Epithelial cell of esophagus (primary cell): ENCODE data around the gene ABTB2.

Source experiments
- DNase-seq: peaks from one replicate; pipeline ENCODE4 v3.0.0; 2010; ENCODE audit warnings: low read depth
- H3K4me3 ChIP-seq: 2 replicates; pipeline ENCODE4 v1.5.1; 2011; ENCODE audit warnings: mild to moderate bottlenecking, low read length, control low read depth
- TF ChIP-seq, protein P1 (sequence below): IDR thresholded peaks from 2 replicates; pipeline ENCODE4 v1.5.1; 2011; ENCODE audit warnings: low read depth, mild to moderate bottlenecking, low read length, control low read depth, inconsistent platforms; ENCODE audit not compliant: insufficient read depth; ENCODE audit errors: missing control alignments

The ABTB2 gene

DNA sequence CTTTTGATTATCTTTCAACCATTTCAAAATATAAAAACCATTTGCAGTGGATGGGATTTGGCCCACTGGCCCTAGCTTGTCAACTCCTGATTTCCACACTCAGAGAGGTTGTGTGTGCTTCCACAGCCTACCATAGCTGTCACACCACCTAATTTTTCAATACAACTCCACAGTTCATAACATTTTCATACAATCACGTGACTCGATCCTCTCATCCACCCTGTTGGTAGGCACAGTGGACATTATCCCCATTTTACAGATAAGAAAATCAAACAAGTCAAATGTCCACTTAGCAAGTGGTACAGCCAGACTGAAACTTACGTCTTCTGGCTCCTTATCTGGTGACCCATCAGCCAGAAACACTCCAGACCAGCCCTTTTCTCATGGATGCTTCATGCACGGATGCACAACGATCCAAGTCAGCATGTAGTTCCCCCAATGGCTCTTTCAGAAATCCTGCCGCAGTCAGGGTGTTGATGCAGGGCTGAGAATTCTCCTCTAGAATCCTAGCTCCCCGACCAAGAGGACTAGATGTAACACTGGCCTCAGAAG, 88.0 kb downstream of the ABTB2 start:
- DNase-seq, result no peak
- TF ChIP-seq, protein P1, sequence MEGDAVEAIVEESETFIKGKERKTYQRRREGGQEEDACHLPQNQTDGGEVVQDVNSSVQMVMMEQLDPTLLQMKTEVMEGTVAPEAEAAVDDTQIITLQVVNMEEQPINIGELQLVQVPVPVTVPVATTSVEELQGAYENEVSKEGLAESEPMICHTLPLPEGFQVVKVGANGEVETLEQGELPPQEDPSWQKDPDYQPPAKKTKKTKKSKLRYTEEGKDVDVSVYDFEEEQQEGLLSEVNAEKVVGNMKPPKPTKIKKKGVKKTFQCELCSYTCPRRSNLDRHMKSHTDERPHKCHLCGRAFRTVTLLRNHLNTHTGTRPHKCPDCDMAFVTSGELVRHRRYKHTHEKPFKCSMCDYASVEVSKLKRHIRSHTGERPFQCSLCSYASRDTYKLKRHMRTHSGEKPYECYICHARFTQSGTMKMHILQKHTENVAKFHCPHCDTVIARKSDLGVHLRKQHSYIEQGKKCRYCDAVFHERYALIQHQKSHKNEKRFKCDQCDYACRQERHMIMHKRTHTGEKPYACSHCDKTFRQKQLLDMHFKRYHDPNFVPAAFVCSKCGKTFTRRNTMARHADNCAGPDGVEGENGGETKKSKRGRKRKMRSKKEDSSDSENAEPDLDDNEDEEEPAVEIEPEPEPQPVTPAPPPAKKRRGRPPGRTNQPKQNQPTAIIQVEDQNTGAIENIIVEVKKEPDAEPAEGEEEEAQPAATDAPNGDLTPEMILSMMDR, result no peak
- no peak overlapping the region for H3K4me3 ChIP-seq

DNA sequence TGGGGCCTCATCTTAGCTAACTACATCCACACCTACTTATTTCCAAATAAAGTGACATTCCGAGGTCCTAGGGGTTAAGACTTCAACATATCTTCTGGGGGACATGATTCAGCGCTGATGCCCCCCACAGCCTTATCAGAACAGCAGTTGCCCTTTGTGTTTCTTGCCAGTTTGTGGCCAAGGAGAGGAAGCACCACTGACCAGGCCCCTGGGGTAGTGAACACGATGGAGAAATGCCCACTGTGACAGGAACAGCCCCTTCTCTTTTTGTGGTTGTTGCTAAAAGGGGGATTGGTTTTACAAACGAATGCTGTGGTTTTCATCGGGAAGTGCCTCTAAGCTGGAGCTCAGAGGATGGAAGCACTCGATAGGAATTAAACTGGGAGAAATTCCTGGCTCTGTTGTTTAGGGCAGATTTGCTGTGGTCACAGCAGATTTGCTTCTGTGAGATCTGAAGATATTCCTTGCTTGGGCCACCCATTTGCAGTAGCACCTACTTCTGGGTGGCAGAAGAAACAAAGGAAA, 88.8 kb downstream of the ABTB2 start:
- H3K4me3 ChIP-seq, result no peak overlapping the region
- no peak for DNase-seq
- TF ChIP-seq, protein P1, result no peak

DNA sequence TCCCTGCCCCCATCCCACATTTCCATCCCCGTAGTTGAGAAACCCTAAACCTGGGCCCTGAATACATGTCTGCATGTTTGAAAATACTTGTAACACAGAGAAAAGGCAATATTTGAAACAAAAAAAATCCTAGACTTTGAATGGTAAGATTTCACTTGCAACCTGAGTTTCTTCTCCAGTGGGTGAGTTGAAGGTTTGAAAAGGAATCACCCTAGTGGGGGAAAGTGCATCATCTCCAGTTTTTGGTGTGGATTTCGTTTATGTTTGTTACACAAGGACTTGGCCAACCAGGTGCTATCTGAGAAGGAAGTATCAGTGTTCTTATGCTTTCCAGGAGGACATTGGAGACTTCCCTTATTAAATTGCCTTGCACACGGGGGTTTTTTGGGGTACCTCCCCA, 90.4 kb downstream of the ABTB2 start:
- no peak for DNase-seq
- TF ChIP-seq, protein P1, result no peak
- H3K4me3 ChIP-seq, result no peak overlapping the region

DNA sequence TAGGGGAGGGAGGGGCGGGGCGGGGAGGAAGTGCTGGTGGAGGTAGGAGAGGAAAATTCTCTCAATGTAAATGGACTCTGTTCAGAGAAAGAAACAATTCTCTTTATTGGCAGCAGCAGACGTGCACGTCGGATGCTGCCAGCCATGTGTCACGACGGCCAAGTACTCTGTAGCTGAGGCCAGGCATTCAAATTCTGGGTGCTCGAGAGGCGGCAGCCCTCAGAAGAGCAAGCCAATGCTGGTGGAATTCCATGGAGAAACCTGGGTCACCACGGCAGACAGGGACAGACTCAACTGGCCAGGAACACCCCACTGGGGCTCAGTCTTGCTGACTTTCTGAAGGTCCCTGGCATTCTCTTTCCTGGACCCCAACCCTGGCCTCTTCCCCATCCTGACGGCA, 90.8 kb downstream of the ABTB2 start:
- H3K4me3 ChIP-seq, result no peak overlapping the region
- DNase-seq, result no peak
- TF ChIP-seq, protein P1, result no peak

DNA sequence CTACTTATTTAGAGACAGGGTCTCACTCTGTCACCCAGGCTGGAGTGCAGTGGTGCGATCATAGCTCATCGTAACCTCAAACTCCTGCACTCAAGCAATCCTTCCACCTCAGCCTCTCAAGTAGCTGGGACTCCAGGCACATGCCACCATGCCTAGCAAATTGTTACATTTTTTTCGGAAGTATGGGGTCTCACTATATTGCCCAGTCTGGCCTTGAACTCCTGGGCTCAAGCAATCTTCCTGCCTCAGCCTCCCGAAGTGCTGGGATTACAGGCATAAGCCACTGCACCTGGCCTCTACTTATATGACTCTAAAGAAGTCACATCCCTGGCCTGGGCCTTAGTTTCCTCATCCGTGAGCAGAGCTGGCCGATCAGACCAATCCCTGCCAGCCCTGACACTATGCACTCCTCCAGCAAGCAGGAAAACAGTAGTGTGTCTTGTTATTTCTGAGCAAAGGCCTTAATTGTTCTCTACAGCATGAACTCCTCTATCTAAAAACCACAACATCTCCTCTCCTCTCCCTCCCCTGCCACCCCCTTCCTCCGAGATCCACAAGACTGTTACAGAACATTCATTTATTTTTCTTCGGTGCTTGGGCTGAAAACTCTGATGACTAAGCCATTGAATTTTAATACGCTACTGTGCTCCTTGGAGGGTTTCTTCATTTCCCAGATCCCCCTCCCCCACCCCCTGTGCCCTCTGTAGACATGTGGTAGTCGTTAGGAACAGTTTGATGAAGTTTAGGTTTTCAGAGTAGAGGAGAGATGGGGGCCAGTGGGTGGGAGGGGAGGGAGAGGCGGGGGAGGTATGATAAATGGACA, 91.5 kb downstream of the ABTB2 start:
- no peak overlapping the region for H3K4me3 ChIP-seq
- peak; percentile 35 for DNase-seq
- TF ChIP-seq, protein P1, result no peak

DNA sequence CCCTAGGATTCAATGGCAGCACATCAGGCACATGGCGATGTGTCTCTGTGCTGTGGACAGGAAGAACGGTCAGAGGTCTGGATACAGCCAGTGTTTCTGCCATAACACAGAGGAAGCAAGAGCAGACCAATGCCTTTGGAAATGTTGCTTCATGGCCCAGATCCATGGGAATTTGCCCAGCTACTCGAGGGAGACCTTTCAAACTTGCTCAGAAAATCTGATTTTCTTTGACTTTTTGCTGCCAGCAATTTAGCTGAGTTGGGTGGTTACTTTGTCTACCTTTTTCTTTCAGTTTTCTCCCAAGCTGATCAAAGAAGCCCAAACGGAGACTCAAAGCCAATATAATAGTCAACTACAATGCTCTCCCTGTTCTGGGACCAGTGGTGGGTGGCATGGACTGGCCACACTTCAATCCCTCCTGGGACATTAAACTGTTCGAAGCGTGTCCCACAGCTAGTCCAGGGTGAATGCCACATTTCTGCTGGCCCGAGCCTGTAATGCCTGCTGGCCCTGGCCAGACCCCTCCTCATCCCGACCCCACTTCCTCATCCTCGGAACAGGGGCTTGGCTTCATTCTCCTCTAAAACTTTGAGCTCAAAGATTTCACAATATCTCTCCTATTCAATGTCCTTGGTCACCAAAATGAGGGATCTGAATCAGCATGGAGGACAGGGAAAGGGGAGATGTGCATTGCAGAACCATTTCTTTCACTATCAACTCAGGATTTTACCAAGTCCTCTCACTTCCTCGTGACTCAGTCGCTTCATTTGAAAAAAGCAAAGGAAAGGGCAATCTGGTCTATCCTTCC, 93.3 kb downstream of the ABTB2 start:
- no peak overlapping the region for H3K4me3 ChIP-seq
- TF ChIP-seq, protein P1, result no peak
- no peak for DNase-seq
